NB4 (cell line): ENCODE measurements around the gene TPRA1.

Experiments
- DNase-seq: peaks from one replicate; pipeline ENCODE4 v3.0.0; 2010; ENCODE audit warnings: low read depth
- H3K4me3 ChIP-seq: one replicate; pipeline ENCODE4 v1.5.1; 2011; ENCODE audit warnings: mild to moderate bottlenecking, low read depth, low read length, moderate library complexity
- MAX ChIP-seq: IDR thresholded peaks from 2 replicates; pipeline ENCODE4 v1.6.1; 2011; ENCODE audit warnings: low read depth, low read length
- MYC ChIP-seq: IDR thresholded peaks from 2 replicates; pipeline ENCODE4 v1.6.1; 2011; ENCODE audit warnings: low read depth, low read length
- POLR2A ChIP-seq: IDR thresholded peaks from 2 replicates; pipeline ENCODE4 v1.6.1; 2011; ENCODE audit warnings: mild to moderate bottlenecking; ENCODE audit not compliant: insufficient read length; ENCODE audit errors: extremely low read depth
- TF ChIP-seq, protein P1 (sequence below): IDR thresholded peaks from one replicate; pipeline ENCODE4 v1.5.1; 2012; ENCODE audit warnings: low read depth, low read length

Gene TPRA1

DNA sequence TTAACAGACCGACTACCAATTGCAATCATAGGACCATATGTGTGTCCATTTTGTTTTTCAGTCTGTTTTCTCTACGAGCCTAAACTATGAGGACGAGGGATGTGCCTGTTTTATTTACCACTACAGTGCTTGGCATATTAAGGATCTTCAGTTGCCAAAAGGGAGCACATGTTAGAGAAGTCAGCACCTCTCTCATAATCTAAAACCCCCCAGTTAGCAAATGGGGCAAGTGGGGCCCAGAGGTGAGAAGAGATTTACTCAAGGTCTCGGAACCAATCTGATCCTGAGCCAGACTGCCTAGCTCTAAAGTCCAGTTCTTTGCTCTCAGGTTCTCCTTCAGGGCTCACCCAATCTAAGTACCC, 37.9 kb upstream of the TPRA1 start:
- no peak for TF ChIP-seq MYC
- no peak for TF ChIP-seq POLR2A
- TF ChIP-seq MAX, result no peak
- TF ChIP-seq, protein P1, sequence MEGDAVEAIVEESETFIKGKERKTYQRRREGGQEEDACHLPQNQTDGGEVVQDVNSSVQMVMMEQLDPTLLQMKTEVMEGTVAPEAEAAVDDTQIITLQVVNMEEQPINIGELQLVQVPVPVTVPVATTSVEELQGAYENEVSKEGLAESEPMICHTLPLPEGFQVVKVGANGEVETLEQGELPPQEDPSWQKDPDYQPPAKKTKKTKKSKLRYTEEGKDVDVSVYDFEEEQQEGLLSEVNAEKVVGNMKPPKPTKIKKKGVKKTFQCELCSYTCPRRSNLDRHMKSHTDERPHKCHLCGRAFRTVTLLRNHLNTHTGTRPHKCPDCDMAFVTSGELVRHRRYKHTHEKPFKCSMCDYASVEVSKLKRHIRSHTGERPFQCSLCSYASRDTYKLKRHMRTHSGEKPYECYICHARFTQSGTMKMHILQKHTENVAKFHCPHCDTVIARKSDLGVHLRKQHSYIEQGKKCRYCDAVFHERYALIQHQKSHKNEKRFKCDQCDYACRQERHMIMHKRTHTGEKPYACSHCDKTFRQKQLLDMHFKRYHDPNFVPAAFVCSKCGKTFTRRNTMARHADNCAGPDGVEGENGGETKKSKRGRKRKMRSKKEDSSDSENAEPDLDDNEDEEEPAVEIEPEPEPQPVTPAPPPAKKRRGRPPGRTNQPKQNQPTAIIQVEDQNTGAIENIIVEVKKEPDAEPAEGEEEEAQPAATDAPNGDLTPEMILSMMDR, result no peak
- no peak overlapping the region for H3K4me3 ChIP-seq
- DNase-seq, result no peak

DNA sequence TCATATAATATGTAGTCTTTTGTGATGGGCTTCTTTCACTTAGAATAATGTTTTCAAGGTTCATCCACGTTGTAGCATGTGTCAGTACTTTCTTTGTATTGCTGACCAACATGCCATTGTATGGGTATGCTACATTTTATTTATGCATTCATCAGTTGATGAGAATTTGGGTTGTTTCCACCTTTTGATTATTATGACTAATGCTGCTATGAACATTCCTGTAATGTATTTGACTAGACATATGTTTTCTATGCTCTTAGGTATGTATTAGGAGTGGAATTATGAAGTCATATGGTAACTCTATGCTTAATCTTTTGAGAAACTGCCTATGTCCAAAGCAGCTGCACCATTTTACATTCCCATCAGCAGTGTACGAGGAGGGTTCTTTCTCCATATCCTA, 35.3 kb upstream of the TPRA1 start:
- H3K4me3 ChIP-seq, result no peak overlapping the region
- TF ChIP-seq MAX (no peak), MYC (no peak), POLR2A (no peak)
- TF ChIP-seq, protein P1, result no peak
- DNase-seq, result no peak

DNA sequence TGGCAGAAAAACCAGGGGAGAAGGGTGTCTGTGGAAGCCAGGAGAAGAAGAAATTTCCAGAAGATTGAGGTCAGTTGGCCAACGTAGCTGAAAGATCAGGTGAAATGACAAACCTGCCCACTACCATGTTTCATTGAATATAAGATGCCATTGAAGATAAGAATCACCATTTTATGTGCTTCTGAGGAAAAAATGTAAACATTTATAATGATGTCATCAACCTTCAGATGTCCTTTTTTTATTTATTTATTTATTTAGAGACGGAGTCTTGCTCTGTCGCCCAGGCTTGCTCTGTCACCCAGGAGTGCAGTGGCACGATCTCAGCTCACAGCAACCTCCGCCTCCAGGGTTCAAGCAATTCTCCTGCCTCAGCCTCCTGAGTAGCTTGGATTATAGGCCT, 33.5 kb upstream of the TPRA1 start:
- no peak for DNase-seq
- no peak for TF ChIP-seq POLR2A
- TF ChIP-seq, protein P1, result no peak
- TF ChIP-seq MYC, result no peak
- no peak for TF ChIP-seq MAX
- no peak overlapping the region for H3K4me3 ChIP-seq

DNA sequence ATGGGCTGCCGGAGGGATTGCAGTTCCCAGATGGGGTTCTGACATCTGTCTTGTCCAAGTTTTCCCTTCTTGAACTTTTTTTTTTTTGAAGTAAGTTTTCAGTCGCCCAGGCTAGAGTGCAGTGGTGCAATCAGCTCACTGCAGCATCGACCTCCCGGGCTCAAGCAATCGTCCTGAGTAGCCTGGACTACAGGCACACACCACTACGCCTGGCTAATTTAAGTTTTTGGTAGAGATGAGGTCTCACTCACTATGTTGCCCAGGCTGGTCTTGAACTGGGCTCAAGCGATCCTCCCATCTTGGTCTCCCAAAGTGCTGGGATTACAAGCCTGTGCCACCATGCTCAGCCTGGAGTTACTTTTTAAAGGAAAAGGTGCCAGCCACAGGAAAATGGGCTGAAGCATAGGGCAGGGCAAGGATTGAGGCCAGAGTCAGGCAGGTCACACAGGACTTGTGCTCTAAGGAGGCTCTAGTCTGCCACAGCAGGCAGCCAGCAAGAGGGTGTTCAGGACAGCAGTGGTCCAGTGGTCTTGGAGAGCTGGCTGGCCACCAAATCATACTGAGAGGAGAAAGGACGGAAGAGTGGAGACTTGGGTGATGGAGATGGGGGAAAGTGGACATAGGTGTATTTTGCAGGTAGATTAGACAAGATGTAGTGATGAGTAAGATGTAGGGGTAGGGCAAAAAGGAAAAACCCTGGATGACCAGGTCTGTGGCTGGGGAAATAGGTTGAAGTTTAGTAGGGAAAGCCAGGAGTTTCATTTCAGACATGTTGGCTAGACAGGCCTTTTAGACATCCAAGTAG, 32.4 kb upstream of the TPRA1 start:
- no peak overlapping the region for H3K4me3 ChIP-seq
- no peak for DNase-seq
- TF ChIP-seq, protein P1, result no peak
- TF ChIP-seq MAX, result no peak
- TF ChIP-seq POLR2A, result no peak

DNA sequence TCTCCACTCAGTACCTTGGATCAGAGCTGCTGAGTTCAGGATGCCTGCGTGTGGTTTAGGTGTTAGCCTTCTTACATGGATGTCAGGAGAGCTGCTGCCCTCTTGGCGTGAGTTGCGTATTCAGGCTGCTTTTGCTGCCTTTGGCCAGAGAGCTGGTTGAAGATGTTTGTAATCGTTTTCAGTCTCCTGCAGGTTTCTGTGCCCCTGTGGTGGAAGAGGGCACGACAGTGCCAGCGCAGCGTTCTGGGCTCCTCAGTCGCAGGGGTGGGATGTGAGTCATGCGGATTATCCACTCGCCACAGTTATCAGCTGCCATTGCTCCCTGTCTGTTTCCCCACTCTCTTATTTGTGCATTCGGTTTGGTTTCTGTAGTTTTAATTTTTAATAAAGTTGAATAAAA, 31.5 kb upstream of the TPRA1 start:
- no peak overlapping the region for H3K4me3 ChIP-seq
- TF ChIP-seq MAX, result no peak
- TF ChIP-seq MYC, result no peak
- no peak for TF ChIP-seq POLR2A
- TF ChIP-seq, protein P1, result no peak
- no peak for DNase-seq

GRCh38 chr3:127620637-127621375, 30.3 kb upstream of the TPRA1 start:
- DNase-seq, result no peak
- TF ChIP-seq POLR2A, result no peak
- TF ChIP-seq, protein P1, result no peak
- TF ChIP-seq MYC, result no peak
- no peak for TF ChIP-seq MAX
- no peak overlapping the region for H3K4me3 ChIP-seq
